HG03280 (cell line): Measurements from ENCODE around the gene ZNF496.
"Not testable (repeated sequence)": the region's sequence is repeated elsewhere in the genome, so short reads cannot be mapped to it uniquely, and the experiment has no call there.

Experiments
- ATAC-seq: cut with Tn5 transposase; IDR thresholded peaks from one replicate; pipeline ENCODE4 v1.9.1; 2021; ENCODE audit warnings: mild to moderate bottlenecking, moderate library complexity; ENCODE audit not compliant: unreplicated experiment

The ZNF496 gene

DNA sequence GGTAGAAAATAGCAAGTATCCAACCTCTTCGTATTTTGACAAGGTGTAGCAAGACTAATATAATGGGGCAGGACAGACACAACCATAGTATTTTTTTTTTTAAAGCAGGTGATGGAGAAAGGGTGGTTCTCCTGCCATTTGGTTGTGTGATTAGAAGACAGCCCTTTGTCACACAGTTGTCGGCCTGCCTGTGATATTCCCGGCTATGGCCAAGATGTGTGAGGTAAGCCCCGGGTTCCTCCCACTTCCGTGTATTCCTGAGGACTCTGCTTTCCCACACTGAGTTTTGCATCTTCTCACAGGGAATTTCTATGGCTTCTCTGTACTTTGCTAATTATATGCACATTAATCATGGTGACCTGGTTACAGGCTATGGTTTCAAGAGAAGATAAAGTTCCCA lies 35.9 kb downstream of the ZNF496 start:
- ATAC-seq, result no peak

DNA sequence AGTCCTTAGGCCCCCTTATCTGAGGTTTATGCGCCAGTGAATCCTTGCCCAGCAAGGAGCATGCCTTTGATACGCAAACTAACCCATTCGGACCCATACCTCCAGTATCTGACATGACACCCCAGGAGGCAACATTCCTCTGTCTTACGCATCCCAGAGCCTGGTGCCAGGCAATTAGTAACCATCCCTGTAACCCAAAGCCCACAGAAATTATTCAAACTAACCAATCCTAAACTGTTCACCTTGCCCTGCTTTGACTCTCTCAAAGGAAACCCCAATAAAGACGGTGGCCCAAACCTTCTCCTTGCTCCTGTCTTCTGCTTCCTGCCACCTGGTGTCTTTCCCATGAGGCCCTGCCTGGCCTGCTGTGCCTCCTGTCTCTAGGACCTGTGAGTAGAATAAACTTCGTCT lies 36.4 kb downstream of the ZNF496 start:
- no peak for ATAC-seq

DNA sequence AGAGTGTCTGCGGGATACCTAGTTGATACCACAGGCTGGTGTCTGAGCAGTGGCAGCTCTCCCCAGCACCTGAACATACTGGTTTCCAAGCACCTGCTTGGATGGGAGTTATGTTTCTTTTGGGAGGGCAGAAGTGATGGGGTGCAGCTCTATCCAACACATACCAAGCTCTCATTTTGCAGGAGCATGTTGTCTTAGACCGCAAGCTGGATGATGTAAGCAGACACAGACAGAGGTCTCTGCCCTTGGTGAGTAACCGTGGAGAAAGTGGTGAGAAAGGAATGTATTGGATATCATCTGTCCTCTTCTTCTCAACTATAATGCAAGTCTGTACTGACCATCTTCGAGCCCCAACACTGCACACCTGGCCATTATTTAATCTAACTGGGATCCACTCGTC lies 37.4 kb downstream of the ZNF496 start:
- no peak for ATAC-seq

- ATAC-seq, result no peak
Observed at GRCh38 chr1:247293047-247293446, 38.6 kb downstream of the ZNF496 start.

GRCh38 chr1:247291833-247292561 lies 39.7 kb downstream of the ZNF496 start:
- ATAC-seq, result no peak

DNA sequence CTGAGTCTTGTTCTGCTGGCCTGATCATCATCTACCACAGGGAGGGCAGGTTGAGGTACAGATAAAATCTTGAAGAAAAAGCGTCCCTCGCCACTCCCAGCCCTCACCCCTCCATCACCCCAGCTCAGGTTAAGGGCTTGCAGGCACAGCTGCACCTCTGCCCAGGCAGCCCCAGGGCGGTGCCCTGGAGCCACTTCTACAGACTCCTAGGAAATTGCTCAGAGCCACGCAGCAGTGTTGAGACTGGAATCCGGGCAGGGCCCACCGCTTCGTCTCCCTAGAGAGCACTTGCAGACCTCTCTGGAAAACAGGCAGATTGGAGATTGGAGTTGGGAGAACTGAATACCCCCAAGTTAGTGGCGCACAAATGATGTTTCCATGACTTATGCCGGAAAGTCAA lies 40.5 kb downstream of the ZNF496 start:
- no peak for ATAC-seq

- no peak for ATAC-seq
Observed at GRCh38 chr1:247290576-247290975, 41.1 kb downstream of the ZNF496 start.

DNA sequence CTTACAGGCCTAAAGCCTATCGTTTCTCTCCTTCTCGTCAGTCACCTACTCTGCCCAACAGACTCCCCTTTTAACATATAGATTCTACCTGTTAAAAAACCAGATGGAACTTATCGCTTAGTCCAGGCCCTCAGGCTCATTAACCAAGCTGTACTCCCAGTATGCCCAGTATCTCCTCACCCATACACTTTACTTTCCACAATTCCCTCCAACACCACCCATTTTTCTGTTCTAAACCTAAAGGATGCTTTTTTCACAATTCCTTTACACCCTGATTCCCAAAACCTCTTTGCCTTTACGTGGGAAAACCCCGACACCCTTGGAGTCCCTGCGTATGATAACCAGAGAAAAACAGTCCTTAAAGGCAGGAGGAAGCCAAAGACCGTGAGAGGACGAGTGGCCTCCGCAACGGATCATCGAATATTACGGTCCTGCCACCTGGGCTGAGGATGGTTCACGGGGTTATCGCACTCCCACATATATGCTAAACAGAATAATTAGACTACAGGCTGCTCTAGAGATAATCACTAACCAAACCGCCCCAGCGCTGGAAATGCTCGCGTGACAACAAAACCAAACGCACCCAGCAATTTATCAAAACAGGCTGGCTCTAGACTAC lies 42.3 kb downstream of the ZNF496 start:
- ATAC-seq, result not testable (repeated sequence)

DNA sequence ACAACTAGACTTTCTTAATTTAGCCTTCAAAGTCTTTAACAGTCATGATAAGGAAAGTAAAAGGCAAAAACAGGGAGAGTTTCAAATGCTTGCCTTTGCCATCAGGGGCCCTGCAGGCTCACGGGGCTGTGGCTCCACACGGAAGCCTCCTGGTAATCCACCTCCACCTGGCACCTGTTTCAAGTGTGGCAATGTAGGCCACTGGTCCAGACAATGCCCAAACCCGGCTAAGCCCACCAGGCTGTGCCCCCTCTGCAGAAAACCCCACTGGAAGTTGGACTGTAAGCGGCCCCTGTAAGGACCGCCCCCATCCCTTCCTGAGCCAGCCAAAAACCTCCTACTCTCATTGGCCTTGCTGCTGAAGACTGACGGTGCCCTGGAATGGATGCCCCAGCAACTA lies 43.3 kb downstream of the ZNF496 start:
- no peak for ATAC-seq

DNA sequence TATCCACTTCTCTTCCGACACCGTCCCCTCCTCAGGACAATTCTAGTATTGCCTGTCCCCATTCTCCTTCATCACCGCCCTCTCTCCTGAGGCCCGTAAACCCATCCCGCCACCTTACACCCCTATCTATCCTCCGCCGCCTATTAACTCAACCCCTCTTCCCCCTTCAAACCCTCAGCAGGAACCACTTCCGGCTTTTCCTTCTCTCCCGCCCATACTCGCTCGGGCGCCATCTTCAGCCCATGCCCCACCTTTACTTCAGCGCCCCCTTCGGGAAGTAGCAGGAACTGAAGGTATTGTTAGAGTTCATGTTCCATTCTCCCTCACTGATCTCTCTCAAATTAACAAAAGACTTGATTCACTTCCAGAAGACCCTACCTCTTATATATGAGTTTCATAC lies 44.2 kb downstream of the ZNF496 start:
- ATAC-seq, result no peak

GRCh38 chr1:247286134-247286670 lies 45.5 kb downstream of the ZNF496 start:
- ATAC-seq, result no peak

DNA sequence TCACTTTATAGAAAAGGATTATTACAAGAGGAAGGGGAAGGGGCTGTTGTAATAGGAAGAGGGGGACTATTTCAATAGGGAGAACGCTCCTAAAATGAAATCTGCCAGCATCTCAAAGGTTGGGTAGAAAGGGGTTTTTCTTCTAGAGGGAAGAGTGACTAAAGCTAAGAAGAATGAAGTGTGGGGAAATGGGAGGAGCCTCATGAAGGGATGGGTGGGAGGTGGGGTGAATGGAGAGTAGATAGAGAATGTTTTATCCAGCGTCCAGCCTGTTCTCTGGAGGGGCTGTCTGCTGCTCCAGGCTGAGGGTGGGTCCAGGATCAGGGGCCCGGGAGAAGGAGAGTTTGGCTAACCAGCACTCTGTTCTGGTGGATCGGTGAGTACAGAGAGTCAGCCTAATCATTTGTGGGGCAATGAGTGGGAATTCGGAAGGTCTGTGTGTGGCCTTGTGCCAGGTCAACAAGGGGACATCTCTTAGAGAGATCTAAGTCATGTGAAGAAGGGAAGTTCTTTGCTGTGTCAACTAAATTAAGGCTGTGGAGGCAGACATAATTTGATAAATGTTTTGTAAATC lies 50.6 kb downstream of the ZNF496 start:
- ATAC-seq, result no peak

DNA sequence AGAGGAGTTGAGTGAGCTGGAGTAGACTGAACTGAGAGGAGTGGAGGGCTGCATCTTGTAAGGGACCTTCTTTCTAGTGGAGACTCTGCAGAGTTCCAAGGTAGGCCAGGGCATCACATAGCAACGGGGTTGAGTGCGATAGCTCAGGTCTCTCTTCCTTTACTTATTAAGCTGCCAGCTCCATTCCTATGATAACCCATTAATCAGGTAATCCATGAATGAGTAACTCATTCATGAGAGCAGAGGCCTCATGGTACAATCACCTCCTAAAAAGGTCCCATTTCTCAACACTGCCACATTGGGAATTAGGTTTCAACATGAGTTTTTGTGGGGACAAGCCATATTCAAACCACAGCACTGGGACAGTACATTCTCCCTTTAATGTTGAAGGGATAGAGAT lies 54.5 kb downstream of the ZNF496 start:
- no peak for ATAC-seq

GRCh38 chr1:247274605-247275256 lies 56.9 kb downstream of the ZNF496 start:
- no peak for ATAC-seq

DNA sequence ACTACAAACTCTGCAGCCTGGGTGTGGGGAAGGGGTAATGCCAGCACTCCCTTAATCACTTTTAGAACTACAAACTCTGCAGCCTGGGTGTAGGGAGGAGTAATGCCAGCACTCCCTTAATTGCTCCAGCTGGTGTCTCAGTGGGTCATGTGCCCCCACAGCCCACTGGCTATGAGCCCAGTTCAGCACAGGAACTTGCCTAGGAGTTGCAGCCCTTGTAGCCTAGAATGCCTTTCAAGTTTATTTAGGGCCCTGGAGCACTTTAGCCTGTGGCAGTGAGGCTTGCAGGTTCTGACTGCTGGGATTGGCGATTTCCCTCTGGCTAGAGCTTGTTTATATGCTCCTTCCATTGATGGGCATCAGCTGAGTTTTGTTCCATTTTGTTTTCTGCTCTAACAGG lies 58.7 kb downstream of the ZNF496 start:
- ATAC-seq, result no peak

GRCh38 chr1:247270003-247270402 lies 61.7 kb downstream of the ZNF496 start:
- ATAC-seq, result no peak

- no peak for ATAC-seq
Observed at GRCh38 chr1:247269133-247269532, 62.5 kb downstream of the ZNF496 start.

GRCh38 chr1:247268390-247269045 lies 63.1 kb downstream of the ZNF496 start:
- no peak for ATAC-seq

DNA sequence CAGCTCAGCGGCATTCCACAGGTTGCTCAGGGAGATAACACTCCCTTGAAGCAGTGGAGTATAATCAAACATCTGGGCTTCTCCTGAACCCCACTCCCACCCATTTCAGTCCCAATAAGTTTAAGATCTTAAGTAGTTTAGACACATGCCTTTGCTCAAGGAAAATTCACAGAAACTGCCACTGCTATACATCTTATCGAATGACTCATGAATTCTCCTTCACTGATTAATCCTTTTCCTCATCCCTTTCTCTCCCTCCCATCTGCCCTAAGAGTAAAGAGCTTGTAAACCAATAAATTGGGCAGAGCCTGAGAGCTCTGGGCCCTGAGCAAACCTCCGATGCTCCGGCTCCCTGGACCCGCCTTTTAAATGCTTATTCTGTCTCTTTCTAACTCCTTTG lies 65.6 kb downstream of the ZNF496 start:
- no peak for ATAC-seq

GRCh38 chr1:247255772-247256171 lies 75.9 kb downstream of the ZNF496 start, which contains the start of gene VN1R5:
VN1R5 (plus strand) TSS chr1:247256072.
- ATAC-seq, result not testable (repeated sequence)

- no peak for ATAC-seq
Observed at GRCh38 chr1:247247568-247247967, 84.1 kb downstream of the ZNF496 start.
